ENCODE data around the gene RTTN. TPM values are rescaled to one million over a fixed set of nuclear protein-coding genes. Genes with fewer than 3 reads are reported as not detected.

Gene RTTN
- total and polyA plus RNA-seq, 9 of the 15 experiments (the other 6 are each of a cell fraction or from before 2014, with no cell fraction given) = 3.1 to 18.3 (median 10.6) TPM

DNA sequence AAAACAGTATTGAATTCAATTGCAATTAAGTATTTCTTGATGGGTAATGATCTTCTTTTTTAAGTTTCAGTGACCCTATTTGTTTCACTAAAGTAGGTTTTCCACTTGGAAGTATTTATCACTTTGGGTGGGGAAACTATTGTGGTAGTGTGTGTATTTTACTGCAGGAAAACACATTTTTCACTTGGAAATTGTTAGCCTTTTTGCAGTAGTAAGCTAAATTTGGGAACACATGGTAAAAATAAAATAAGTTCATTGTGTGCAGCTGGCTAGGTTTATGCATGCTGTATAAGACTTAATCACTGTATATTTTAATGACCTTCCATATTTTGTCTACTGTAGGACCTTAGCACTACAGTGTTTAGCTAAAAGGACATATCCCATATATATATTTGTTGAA, 28.5 kb upstream of the RTTN start:
- DNase-seq (ENCODE audit: extremely low read depth in 1 of 4, low spot score in 3 of 4) (no peak), ATAC-seq (no peak), FAIRE-seq (no peak)
- ChIA-PET POLR2A (no interaction called here), CTCF (ENCODE audit: low intra/inter-chr PET ratio) (no interaction called here)
- Histone ChIP-seq H3K27me3 (ENCODE audit: control insufficient read depth in 2 of 2, insufficient read depth in 2 of 2, low read length in 2 of 2) (peaks cover 0 to 11% of the 10 kb centered on the region in 2 experiments; a peak in 1 of 5 replicates), H3K9me1 (ENCODE audit: control insufficient read depth, insufficient read depth, low read length) (no peaks in the 10 kb centered on the region), H3K4me2 (ENCODE audit: insufficient read depth, low read length) (no peak overlapping the region), H3K36me3 (ENCODE audit: control insufficient read depth, insufficient read depth, low read length) (no peaks in the 10 kb centered on the region), H3K79me2 (ENCODE audit: control insufficient read depth, insufficient read depth, low read length) (no peaks in the 10 kb centered on the region), H3K9me3 (replicated peaks; ENCODE audit: control insufficient read depth, insufficient read depth, low read depth, low read length) (no peaks in the 10 kb centered on the region), H3K4me3 (no peak overlapping the region), H3K27ac (ENCODE audit: extremely low read depth, low read depth, low read length) (no peak overlapping the region), H3K4me1 (replicated peaks in 1 of 2; ENCODE audit: control insufficient read depth in 2 of 2, insufficient read depth in 2 of 2, low read length in 2 of 2) (no peaks in the 10 kb centered on the region; a peak in 1 of 5 replicates), H3K9ac (ENCODE audit: insufficient read depth in 1 of 2, low read depth in 2 of 2, low read length in 2 of 2) (no peak overlapping the region), H4K20me1 (replicated peaks; ENCODE audit: control insufficient read depth, insufficient read depth, low read length) (no peaks in the 10 kb centered on the region), H2AFZ (ENCODE audit: low read depth, low read length) (no peak overlapping the region)
- intact Hi-C loops (cut with micrococcal nuclease) (no loop called here), in situ Hi-C loops (cut with MboI) (no loop called here)
- BruUV-seq (replicated peaks) = no TSS peak
- TF ChIP-seq ZNF143 (CRISPR knock-in tag; IDR thresholded peaks at IDR 0.05) (no peak), SRF (CRISPR knock-in tag; IDR thresholded peaks at IDR 0.05) (no peak), SNIP1 (IDR thresholded peaks at IDR 0.05; ENCODE audit: low read depth) (no peak), LARP7 (IDR thresholded peaks at IDR 0.05) (no peak), ZNF12 (CRISPR knock-in tag; IDR thresholded peaks at IDR 0.05) (no peak), DNMT1 (IDR thresholded peaks at IDR 0.05) (no peak), MXI1 (IDR thresholded peaks at IDR 0.05; ENCODE audit: low read depth, low read length) (no peak), ZC3H11A (IDR thresholded peaks at IDR 0.05; ENCODE audit: low read depth, low read length) (no peak), IRF2 (CRISPR knock-in tag; IDR thresholded peaks at IDR 0.05) (no peak), ZNF445 (CRISPR knock-in tag; IDR thresholded peaks at IDR 0.05; ENCODE audit: low read depth) (no peak), TAF15 (IDR thresholded peaks at IDR 0.05; ENCODE audit: low read depth, low read length) (no peak), ZKSCAN3 (CRISPR knock-in tag; IDR thresholded peaks at IDR 0.05) (no peak), CSDE1 (IDR thresholded peaks at IDR 0.05) (no peak), GATA2 (CRISPR knock-in tag; IDR thresholded peaks at IDR 0.05) (no peak)
- TF ChIP-seq, protein P1, sequence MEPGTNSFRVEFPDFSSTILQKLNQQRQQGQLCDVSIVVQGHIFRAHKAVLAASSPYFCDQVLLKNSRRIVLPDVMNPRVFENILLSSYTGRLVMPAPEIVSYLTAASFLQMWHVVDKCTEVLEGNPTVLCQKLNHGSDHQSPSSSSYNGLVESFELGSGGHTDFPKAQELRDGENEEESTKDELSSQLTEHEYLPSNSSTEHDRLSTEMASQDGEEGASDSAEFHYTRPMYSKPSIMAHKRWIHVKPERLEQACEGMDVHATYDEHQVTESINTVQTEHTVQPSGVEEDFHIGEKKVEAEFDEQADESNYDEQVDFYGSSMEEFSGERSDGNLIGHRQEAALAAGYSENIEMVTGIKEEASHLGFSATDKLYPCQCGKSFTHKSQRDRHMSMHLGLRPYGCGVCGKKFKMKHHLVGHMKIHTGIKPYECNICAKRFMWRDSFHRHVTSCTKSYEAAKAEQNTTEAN (CRISPR knock-in tag; IDR thresholded peaks at IDR 0.05) = no peak
- TF ChIP-seq, protein P2, sequence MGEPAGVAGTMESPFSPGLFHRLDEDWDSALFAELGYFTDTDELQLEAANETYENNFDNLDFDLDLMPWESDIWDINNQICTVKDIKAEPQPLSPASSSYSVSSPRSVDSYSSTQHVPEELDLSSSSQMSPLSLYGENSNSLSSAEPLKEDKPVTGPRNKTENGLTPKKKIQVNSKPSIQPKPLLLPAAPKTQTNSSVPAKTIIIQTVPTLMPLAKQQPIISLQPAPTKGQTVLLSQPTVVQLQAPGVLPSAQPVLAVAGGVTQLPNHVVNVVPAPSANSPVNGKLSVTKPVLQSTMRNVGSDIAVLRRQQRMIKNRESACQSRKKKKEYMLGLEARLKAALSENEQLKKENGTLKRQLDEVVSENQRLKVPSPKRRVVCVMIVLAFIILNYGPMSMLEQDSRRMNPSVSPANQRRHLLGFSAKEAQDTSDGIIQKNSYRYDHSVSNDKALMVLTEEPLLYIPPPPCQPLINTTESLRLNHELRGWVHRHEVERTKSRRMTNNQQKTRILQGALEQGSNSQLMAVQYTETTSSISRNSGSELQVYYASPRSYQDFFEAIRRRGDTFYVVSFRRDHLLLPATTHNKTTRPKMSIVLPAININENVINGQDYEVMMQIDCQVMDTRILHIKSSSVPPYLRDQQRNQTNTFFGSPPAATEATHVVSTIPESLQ (CRISPR knock-in tag; IDR thresholded peaks at IDR 0.05) = no peak
- TF ChIP-seq, protein P3, sequence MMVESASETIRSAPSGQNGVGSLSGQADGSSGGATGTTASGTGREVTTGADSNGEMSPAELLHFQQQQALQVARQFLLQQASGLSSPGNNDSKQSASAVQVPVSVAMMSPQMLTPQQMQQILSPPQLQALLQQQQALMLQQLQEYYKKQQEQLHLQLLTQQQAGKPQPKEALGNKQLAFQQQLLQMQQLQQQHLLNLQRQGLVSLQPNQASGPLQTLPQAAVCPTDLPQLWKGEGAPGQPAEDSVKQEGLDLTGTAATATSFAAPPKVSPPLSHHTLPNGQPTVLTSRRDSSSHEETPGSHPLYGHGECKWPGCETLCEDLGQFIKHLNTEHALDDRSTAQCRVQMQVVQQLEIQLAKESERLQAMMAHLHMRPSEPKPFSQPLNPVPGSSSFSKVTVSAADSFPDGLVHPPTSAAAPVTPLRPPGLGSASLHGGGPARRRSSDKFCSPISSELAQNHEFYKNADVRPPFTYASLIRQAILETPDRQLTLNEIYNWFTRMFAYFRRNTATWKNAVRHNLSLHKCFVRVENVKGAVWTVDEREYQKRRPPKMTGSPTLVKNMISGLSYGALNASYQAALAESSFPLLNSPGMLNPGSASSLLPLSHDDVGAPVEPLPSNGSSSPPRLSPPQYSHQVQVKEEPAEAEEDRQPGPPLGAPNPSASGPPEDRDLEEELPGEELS (CRISPR knock-in tag; IDR thresholded peaks at IDR 0.05; ENCODE audit: borderline replicate concordance) = no peak
- TF ChIP-seq, protein P4, sequence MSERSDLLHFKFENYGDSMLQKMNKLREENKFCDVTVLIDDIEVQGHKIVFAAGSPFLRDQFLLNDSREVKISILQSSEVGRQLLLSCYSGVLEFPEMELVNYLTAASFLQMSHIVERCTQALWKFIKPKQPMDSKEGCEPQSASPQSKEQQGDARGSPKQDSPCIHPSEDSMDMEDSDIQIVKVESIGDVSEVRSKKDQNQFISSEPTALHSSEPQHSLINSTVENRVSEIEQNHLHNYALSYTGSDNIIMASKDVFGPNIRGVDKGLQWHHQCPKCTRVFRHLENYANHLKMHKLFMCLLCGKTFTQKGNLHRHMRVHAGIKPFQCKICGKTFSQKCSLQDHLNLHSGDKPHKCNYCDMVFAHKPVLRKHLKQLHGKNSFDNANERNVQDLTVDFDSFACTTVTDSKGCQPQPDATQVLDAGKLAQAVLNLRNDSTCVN (CRISPR knock-in tag; IDR thresholded peaks at IDR 0.05) = no peak
